Body of pancreas (tissue), 4 donors: Measurements from ENCODE around the gene CAPG.

Experiments used
- POLR2A ChIP-seq, 3 donors: fragments of 450-650 bp; IDR thresholded peaks; one replicate each; pipeline ENCODE4 v1.6.1; 2016; ENCODE audit warnings: antibody characterized with exemption in 3 of 3, mild to moderate bottlenecking in 2 of 3
- TF ChIP-seq, protein P1 (sequence below), 7 experiments: fragments of 450-650 bp in 4 of 7; fragments of 200-600 bp in 3 of 7; sonication (generic) in 3 of 7; IDR thresholded peaks; one replicate each; pipeline ENCODE4 v1.5.1; 2016 to 2019; ENCODE audit warnings: antibody characterized with exemption in 7 of 7

GRCh38 chr2:85414761-85415553 is 4.8 kb upstream of the CAPG start:
- TF ChIP-seq, protein P1, sequence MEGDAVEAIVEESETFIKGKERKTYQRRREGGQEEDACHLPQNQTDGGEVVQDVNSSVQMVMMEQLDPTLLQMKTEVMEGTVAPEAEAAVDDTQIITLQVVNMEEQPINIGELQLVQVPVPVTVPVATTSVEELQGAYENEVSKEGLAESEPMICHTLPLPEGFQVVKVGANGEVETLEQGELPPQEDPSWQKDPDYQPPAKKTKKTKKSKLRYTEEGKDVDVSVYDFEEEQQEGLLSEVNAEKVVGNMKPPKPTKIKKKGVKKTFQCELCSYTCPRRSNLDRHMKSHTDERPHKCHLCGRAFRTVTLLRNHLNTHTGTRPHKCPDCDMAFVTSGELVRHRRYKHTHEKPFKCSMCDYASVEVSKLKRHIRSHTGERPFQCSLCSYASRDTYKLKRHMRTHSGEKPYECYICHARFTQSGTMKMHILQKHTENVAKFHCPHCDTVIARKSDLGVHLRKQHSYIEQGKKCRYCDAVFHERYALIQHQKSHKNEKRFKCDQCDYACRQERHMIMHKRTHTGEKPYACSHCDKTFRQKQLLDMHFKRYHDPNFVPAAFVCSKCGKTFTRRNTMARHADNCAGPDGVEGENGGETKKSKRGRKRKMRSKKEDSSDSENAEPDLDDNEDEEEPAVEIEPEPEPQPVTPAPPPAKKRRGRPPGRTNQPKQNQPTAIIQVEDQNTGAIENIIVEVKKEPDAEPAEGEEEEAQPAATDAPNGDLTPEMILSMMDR (IDR thresholded peaks at IDR 0.05): no peak
- TF ChIP-seq POLR2A (IDR thresholded peaks at IDR 0.05): no peak
